ENCODE data around the gene FBLN1. TPM values are rescaled to one million over a fixed set of nuclear protein-coding genes. Genes with fewer than 3 reads are reported as not detected.

Gene FBLN1
- total RNA-seq, 1 donor from 2014 or later = not detected

DNA sequence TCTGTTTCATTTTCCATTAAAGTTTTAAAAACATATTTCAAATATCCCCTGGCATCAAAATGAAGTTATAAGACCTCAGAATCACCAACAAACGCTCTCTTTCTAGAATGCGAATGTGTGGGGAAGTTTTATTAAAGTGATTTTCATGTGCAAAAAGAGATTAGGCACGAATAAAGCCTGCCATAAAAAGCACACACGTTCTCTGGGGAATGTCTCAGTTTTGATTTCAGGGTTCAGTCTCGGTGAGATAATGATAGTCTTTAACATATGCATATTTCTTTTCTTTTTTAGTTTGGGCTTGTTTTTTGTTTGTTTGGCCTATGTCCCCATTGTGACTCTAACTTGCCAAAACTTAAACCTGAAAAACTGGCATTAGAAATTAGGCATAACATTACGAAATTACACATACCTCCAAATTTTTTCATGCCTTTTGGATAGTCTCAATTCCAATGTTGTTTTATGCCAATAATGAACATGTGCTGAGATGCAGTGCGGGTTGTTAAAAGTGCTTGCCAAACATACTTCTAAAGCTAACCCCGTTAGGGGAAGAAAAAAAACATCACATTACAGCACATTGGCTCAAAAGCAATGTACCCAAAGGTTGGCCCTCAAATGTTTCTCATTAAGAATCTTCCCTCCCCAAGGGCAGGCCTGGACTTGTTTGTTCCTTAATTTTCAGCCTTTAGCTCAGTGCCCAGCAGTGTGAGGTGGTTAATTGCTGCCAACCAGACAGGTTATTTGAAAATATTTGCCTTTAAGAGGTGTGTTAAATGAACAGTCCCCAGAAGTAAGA, 33.2 kb upstream of the FBLN1 start:
- no peaks in the 10 kb centered on the region for H3K36me3 Mint-ChIP-seq (ENCODE audit: low read depth)
- peaks cover 7% of the 10 kb centered on the region for H3K27me3 Mint-ChIP-seq
- DNase-seq = no peak
- H3K4me1 Mint-ChIP-seq = no peaks in the 10 kb centered on the region
- no peak overlapping the region for H3K27ac Mint-ChIP-seq
- peaks cover under 1% of the 10 kb centered on the region for H3K9me3 Mint-ChIP-seq
- H3K4me3 Mint-ChIP-seq = no peak overlapping the region
- intact Hi-C loops (cut with micrococcal nuclease) = no loop called here

DNA sequence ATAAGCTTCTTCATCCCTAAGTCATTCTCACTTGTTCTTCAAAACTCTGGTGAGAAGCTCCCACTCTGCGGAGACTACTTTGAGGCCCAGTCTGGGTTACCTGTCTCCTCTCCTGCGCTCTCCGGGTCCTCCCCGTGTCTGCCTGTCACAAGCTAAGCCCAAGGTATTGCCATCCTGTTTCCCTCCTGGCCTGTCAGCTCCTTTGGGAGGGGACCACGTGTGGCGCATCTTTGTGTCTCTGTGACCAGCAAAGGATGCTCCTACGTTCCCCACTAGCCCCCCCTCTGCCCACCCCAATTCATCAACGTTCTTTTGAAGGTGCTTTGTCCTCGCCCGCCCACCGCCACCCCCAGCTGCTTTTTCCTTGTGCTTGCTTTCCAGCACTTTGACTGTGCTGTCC, 31.8 kb upstream of the FBLN1 start:
- H3K9me3 Mint-ChIP-seq = no peaks in the 10 kb centered on the region
- no peak overlapping the region for H3K4me3 Mint-ChIP-seq
- no peak for DNase-seq
- H3K4me1 Mint-ChIP-seq = no peaks in the 10 kb centered on the region
- H3K36me3 Mint-ChIP-seq (ENCODE audit: low read depth) = no peaks in the 10 kb centered on the region
- intact Hi-C loops (cut with micrococcal nuclease) = no loop called here
- H3K27me3 Mint-ChIP-seq = peaks cover 4% of the 10 kb centered on the region
- no peak overlapping the region for H3K27ac Mint-ChIP-seq

DNA sequence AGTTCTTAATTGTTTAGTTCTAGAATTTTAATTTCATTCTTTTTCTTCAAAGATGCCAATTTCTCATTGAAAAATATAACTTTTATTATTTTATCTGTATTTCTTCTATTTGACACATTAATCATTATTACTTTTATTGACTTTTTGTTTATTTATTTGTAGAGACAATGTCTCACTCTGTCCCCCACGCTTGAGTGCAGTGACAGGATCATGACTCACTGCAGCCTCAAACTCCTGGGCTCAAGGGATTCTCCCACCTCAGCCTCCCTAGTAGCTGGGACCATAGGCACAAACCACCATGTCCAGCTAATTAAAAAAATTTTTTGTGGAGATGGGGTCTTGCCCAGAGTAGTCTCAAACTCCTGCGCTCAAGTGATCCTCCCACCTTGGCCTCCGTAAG, 30.3 kb upstream of the FBLN1 start:
- Mint-ChIP-seq H3K4me3 (no peak overlapping the region), H3K9me3 (no peaks in the 10 kb centered on the region), H3K27me3 (no peaks in the 10 kb centered on the region), H3K4me1 (no peaks in the 10 kb centered on the region), H3K27ac (no peak overlapping the region), H3K36me3 (ENCODE audit: low read depth) (no peaks in the 10 kb centered on the region)
- no peak for DNase-seq
- intact Hi-C loops (cut with micrococcal nuclease) = no loop called here

DNA sequence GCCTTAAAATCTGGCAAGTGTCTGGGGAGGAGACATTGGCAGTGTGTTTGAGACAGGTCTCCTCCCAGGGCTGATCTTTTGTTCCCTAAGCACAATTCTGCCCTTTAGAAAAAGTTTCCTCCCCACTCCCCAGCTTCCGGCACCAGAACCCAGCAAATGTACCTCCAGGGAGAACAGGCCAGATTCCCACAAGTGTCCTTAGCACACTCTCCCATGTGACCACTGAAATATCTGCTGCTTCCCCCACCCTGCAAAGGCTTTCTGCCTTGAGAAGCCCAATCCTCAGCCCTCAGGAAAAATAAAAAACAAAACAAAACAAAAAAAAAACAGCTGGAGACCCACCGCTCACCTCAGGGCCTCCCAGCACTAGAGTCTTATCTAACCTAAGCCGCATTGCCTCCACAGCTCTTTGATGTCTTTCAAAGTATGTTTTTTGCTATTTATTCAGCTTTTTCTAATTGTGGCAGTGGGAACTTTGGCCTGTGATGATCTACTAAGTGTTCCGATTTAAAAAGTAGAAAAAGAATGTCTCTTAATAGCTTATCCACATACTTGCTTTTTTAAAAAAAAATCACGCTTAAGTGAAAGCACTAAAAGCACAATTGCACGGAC, 29.0 kb upstream of the FBLN1 start:
- Mint-ChIP-seq H3K4me1 (no peaks in the 10 kb centered on the region), H3K36me3 (ENCODE audit: low read depth) (no peaks in the 10 kb centered on the region), H3K27ac (no peak overlapping the region), H3K27me3 (no peaks in the 10 kb centered on the region), H3K9me3 (no peaks in the 10 kb centered on the region), H3K4me3 (no peak overlapping the region)
- intact Hi-C loops (cut with micrococcal nuclease) = no loop called here
- DNase-seq = no peak

GRCh38 chr22:45475063-45475747, 27.5 kb upstream of the FBLN1 start:
- DNase-seq = no peak
- Mint-ChIP-seq H3K36me3 (ENCODE audit: low read depth) (no peaks in the 10 kb centered on the region), H3K9me3 (no peaks in the 10 kb centered on the region), H3K27ac (no peak overlapping the region), H3K4me3 (no peak overlapping the region), H3K27me3 (no peaks in the 10 kb centered on the region), H3K4me1 (no peaks in the 10 kb centered on the region)
- intact Hi-C loops (cut with micrococcal nuclease) = no loop called here

- no peak for DNase-seq
- no peaks in the 10 kb centered on the region for H3K27me3 Mint-ChIP-seq
- no peaks in the 10 kb centered on the region for H3K4me1 Mint-ChIP-seq
- H3K9me3 Mint-ChIP-seq = no peaks in the 10 kb centered on the region
- no peaks in the 10 kb centered on the region for H3K36me3 Mint-ChIP-seq (ENCODE audit: low read depth)
- intact Hi-C loops (cut with micrococcal nuclease) = no loop called here
- H3K4me3 Mint-ChIP-seq = no peak overlapping the region
- no peak overlapping the region for H3K27ac Mint-ChIP-seq
These were observed 26.7 kb upstream of the FBLN1 start for GRCh38 chr22:45475851-45476514.

DNA sequence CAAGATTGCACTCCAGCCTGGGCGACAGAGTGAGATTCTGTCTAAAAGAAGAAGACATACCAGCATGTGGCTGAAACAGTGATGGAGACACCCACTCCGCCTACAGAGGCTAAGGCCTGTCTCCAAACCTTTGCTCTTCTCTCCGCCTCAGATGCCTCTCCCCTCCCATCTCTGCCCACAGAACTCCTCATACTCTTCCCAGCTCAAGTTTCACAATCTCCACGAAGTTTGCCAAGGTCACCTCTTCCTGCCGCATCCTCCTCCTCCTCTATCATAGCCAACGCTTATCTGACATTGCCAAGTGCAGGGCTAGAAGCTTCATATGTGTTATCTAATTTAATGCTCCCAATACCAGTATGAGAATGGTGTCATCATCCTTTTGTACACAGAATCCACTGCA, 25.9 kb upstream of the FBLN1 start:
- Mint-ChIP-seq H3K4me3 (no peak overlapping the region), H3K27ac (no peak overlapping the region), H3K9me3 (no peaks in the 10 kb centered on the region), H3K36me3 (ENCODE audit: low read depth) (no peaks in the 10 kb centered on the region), H3K4me1 (no peaks in the 10 kb centered on the region), H3K27me3 (no peaks in the 10 kb centered on the region)
- intact Hi-C loops (cut with micrococcal nuclease) = no loop called here
- DNase-seq = no peak

- no peak for DNase-seq
- no peaks in the 10 kb centered on the region for H3K4me1 Mint-ChIP-seq
- H3K4me3 Mint-ChIP-seq = no peak overlapping the region
- H3K27me3 Mint-ChIP-seq = no peaks in the 10 kb centered on the region
- intact Hi-C loops (cut with micrococcal nuclease) = no loop called here
- no peaks in the 10 kb centered on the region for H3K9me3 Mint-ChIP-seq
- H3K27ac Mint-ChIP-seq = no peak overlapping the region
- no peaks in the 10 kb centered on the region for H3K36me3 Mint-ChIP-seq (ENCODE audit: low read depth)
These were observed 25.1 kb upstream of the FBLN1 start for GRCh38 chr22:45477366-45478107.

GRCh38 chr22:45478108-45478771, 24.4 kb upstream of the FBLN1 start:
- intact Hi-C loops (cut with micrococcal nuclease) = no loop called here
- H3K4me1 Mint-ChIP-seq = no peaks in the 10 kb centered on the region
- no peak overlapping the region for H3K4me3 Mint-ChIP-seq
- DNase-seq = no peak
- H3K27ac Mint-ChIP-seq = no peak overlapping the region
- no peaks in the 10 kb centered on the region for H3K9me3 Mint-ChIP-seq
- no peaks in the 10 kb centered on the region for H3K27me3 Mint-ChIP-seq
- H3K36me3 Mint-ChIP-seq (ENCODE audit: low read depth) = no peaks in the 10 kb centered on the region

DNA sequence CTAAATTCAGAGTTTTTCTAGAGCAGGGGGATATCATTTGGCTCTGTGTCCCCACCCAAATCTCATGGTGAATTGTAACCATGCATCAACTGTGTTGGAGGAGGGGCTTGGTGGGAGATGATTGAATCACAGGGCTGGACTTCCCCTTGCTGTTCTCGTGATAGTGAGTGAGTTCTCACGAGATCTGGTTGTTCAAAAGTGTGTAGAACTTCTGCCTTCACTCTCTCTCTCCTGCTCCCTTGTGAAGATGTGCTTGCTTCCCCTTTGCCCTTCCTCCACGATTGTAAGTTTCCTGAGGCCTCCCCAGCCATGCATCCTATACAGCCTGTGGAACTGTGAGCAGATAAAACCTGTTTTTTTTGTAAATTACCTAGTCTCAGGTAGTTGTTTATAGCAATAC, 22.0 kb upstream of the FBLN1 start:
- H3K27me3 Mint-ChIP-seq = peaks cover 2% of the 10 kb centered on the region
- H3K36me3 Mint-ChIP-seq (ENCODE audit: low read depth) = no peaks in the 10 kb centered on the region
- no peak for DNase-seq
- no peaks in the 10 kb centered on the region for H3K9me3 Mint-ChIP-seq
- no peaks in the 10 kb centered on the region for H3K4me1 Mint-ChIP-seq
- no peak overlapping the region for H3K27ac Mint-ChIP-seq
- intact Hi-C loops (cut with micrococcal nuclease) = no loop called here
- no peak overlapping the region for H3K4me3 Mint-ChIP-seq

- H3K9me3 Mint-ChIP-seq = no peaks in the 10 kb centered on the region
- intact Hi-C loops (cut with micrococcal nuclease) = no loop called here
- no peak overlapping the region for H3K4me3 Mint-ChIP-seq
- DNase-seq = no peak
- no peak overlapping the region for H3K27ac Mint-ChIP-seq
- H3K36me3 Mint-ChIP-seq (ENCODE audit: low read depth) = no peaks in the 10 kb centered on the region
- no peaks in the 10 kb centered on the region for H3K4me1 Mint-ChIP-seq
- peaks cover 2% of the 10 kb centered on the region for H3K27me3 Mint-ChIP-seq
These were observed 21.0 kb upstream of the FBLN1 start for GRCh38 chr22:45481661-45482060.

DNA sequence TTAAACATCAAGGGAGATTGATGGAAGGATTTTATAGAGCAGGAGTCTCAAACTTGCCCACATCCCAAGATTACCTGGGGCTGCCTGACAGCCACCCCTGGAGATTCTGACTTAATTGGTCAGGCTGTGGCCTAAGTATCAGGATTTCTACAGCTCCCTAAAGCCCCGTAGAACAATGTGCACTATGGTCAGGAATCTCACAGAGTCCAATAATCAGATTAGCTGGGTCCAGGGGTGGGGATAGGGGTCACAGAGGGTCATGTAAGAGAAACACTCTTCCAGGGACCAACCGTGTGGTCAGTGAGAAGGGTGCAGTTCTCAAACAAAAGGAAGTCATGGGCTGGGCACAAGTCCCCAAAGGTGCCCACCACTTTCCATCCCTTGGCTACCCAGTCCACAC, 20.5 kb upstream of the FBLN1 start:
- Mint-ChIP-seq H3K27ac (no peak overlapping the region), H3K27me3 (peaks cover 2% of the 10 kb centered on the region), H3K9me3 (no peaks in the 10 kb centered on the region)

DNA sequence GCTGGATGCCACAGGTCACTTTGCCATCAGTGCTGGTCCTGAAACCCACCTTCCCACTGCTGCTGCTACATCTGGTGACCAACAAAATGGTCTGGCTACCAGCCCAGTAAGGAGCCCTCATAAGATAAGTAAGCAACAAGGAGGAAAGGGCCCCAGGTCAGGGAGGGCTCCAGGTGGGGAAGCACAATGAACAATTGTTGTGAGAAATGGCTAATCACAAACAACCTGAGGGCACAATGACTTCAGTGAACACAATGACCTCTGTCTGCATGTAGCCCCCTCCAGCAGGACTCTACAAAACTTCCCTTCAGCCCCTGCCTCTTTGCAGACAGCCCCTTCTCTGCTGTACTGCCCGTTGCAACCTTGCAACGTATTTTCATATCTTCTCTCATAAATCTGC, 19.4 kb upstream of the FBLN1 start:
- Mint-ChIP-seq H3K4me3 (no peak overlapping the region), H3K9me3 (no peaks in the 10 kb centered on the region), H3K4me1 (no peaks in the 10 kb centered on the region), H3K27ac (no peak overlapping the region), H3K27me3 (peaks cover 8% of the 10 kb centered on the region), H3K36me3 (ENCODE audit: low read depth) (no peaks in the 10 kb centered on the region)
- no peak for DNase-seq
- intact Hi-C loops (cut with micrococcal nuclease) = no loop called here

More for the DNA sequence above, 20.5 kb upstream of the FBLN1 start:
- Mint-ChIP-seq H3K4me1 (no peaks in the 10 kb centered on the region), H3K4me3 (no peak overlapping the region), H3K36me3 (ENCODE audit: low read depth) (no peaks in the 10 kb centered on the region)
- intact Hi-C loops (cut with micrococcal nuclease) = no loop called here
- no peak for DNase-seq
